Right renal cortex interstitium (tissue), 3 donors: Measurements from ENCODE around the gene RASIP1. TPM values are rescaled to one million over a fixed set of nuclear protein-coding genes. Genes with fewer than 3 reads are reported as not detected.
"Not testable (repeated sequence)": the region's sequence is repeated elsewhere in the genome, so short reads cannot be mapped to it uniquely, and the experiment has no call there.

Experiments used
- DNase-seq, 3 donors: peaks; one replicate each; pipeline ENCODE4 v3.0.0-alpha.2; 2013; ENCODE audit warnings: low read depth in 3 of 3, low spot score in 2 of 3
- polyA plus RNA-seq, 3 donors: library from polyadenylated mRNA; unstranded; fragments of 120-200 nt; gene quantifications; one replicate each; pipeline ENCODE4 v1.2.1, GENCODE V29; 2013; ENCODE audit not compliant: insufficient read length in 3 of 3

Gene RASIP1, protein sequence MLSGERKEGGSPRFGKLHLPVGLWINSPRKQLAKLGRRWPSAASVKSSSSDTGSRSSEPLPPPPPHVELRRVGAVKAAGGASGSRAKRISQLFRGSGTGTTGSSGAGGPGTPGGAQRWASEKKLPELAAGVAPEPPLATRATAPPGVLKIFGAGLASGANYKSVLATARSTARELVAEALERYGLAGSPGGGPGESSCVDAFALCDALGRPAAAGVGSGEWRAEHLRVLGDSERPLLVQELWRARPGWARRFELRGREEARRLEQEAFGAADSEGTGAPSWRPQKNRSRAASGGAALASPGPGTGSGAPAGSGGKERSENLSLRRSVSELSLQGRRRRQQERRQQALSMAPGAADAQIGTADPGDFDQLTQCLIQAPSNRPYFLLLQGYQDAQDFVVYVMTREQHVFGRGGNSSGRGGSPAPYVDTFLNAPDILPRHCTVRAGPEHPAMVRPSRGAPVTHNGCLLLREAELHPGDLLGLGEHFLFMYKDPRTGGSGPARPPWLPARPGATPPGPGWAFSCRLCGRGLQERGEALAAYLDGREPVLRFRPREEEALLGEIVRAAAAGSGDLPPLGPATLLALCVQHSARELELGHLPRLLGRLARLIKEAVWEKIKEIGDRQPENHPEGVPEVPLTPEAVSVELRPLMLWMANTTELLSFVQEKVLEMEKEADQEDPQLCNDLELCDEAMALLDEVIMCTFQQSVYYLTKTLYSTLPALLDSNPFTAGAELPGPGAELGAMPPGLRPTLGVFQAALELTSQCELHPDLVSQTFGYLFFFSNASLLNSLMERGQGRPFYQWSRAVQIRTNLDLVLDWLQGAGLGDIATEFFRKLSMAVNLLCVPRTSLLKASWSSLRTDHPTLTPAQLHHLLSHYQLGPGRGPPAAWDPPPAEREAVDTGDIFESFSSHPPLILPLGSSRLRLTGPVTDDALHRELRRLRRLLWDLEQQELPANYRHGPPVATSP
- polyA plus RNA-seq = 10 to 100 TPM; 11.5 to 12.2 (median 11.8) TPM

DNA sequence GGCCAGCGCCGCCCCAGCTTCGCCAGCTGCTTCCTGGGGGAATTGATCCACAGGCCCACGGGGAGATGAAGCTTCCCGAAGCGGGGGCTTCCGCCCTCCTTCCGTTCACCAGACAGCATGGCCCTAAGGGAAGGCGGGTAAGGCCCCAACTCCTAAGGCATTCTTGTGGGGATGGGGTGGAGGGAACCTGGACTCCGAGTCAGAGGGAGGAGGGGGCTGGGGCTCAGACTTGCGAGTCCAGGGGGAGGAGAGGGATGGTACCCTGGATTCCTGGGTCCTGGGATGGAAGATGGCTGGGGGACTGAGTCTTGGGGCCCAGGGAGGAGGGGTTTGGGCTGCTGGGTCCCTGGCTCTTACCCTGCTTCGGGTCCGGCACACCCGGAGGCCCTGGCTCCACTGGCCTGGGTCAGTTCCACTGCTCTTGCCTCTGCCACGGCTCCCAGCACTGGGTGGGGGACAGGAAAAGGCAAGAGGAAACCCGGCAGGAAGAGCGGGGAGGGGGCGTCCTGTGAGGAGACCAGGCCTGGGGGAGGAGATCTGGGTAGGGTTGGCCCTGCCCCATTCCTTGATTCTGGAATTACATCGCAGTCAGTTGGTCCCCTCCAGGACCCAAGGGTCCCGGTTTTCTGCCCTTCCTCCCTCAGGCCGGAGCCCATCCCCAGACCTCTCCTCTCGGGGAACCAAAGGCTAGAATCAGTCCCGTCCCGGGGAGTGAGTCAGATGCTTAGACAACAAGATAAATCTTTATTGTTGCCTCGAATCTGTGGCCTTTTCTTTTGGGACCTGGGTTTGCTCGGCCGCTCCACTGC, at the start of gene RASIP1:
RASIP1 (minus strand) TSS at position 447 of the 809 bp plus-strand sequence; CDS start at position 119, 328 bp downstream.
- no peak for DNase-seq

GRCh38 chr19:48787331-48787730, 46.9 kb upstream of the RASIP1 start:
- DNase-seq = not testable (repeated sequence)

DNA sequence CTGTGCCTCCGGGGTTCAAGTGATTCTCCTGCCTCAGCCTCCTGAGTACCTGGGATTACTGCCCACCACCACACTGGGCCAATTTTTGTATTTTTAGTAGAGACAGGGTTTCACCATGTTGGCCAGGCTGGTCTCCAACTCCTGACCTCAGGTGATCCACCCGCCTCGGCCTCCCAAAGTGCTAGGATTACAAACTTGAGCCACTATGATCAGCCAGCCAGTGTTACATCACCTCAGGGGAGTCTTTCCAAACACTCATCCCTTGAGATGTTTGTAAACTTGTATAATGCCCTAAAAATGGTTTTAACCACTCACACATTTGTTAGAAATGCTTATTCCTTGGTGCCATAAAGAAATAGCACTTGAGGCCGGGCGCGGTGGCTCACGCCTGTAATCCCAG, 46.0 kb upstream of the RASIP1 start:
- not testable (repeated sequence) for DNase-seq

DNA sequence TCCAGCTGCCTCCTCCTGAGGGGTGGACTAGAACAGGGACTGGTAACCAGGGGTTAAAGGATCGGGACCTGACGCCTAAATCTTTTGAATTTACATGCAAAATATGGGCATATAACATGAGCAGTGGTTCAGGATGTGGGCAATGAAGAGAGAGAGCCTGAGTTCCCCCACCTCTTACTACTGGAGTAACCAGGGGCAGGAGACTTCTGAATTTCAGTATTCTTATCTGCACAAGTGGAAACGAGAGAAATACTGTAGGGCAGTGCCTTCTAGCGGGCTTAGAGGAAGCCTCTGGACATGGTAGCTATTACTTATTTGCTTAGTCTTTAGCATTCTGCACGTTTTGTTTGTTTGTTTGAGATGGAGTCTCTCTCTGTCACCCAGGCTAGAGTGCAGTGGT, 44.1 kb upstream of the RASIP1 start:
- no peak for DNase-seq

DNA sequence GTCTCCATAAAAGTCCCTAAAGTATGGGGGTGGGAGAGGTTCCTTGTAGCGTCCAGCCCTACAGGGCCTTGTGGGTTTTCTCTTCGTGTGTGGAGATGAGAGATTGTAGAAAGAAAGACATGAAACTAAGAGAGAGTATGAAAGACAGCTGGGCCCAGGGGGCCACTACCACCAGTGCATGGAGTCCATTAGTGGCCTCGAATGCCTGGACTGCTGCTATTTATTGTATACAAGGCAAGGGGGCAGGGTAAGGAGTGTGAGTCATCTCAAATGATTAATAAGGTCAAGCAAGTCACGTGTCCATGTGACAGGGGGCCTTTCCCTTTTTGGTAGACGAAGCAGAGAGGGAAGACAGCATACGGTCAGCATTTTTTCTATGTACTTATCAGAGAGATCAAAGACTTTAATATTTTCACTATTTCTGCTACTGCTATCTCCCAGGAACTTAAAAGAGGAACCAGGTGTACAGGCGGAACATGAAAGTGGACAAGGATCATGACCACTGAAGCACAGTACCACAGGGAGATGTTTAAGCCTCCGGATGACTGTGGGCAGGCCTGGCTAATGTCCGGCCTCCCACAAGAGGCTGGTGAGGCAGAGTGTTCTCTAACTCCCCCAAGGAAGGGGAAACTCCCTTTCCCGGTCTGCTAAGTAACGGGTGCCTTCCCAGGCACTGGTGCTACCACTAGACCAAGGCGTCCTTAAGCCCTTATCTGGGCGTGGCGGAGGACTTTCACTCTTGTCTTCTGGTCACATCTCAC, 40.4 kb upstream of the RASIP1 start:
- DNase-seq = no peak

GRCh38 chr19:48779636-48780035, 39.2 kb upstream of the RASIP1 start:
- DNase-seq = no peak

GRCh38 chr19:48777720-48778119, 37.3 kb upstream of the RASIP1 start:
- no peak for DNase-seq

DNA sequence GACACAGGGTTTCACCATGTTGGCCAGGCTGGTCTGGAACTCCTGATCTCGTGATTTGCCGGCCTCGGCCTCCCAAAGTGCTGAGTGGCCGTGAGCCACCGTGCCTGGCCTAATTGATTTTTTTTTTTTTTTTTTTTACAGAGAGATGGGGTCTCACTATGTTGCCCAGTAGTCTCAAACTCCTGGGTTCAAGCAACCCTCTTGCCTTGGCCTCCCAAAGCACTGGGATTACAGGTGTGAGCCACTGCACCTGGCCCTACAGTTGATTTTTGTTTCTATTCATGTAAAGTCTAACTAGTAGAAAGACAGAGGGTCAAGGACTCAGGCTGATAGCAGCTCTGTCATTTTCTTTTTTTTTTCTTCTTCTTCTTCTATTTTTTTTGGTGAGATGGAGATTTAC, 36.7 kb upstream of the RASIP1 start:
- DNase-seq = no peak

GRCh38 chr19:48772503-48772953, 32.1 kb upstream of the RASIP1 start:
- no peak for DNase-seq

DNA sequence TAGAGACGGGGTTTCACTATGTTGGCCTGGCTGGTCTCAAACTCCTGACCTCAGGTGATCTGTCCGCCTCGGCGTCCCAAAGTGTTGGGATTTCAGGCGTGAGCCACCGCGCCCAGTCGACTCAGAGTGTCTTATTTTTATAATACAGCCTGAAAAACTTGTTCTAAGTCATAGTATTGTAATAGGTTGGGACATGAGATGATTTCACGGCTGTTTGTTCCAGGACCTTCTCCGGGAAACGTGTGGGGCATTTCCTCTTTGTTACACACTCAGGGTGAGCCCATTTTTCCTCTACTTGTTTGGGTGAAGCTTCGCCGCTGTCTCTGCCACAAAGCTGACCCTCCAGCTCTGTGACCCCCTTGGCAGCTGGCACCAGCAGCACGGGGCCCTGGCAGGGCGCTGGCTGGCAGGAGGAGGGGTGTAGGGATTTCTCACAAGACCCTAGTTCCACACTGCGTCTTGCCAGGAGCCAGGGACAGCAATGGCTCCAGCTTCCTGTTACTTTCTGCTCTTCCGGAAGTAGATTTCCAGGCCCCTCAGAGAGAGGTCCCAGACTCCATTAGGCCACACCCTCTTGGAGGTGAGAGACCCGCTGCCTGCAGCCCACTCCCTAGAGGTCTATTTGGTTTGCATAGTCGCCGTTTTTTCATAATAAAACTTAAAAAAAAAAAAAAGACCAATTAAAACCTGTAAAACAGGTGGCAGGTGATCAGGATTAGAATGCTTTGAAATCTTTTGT, 30.5 kb upstream of the RASIP1 start:
- DNase-seq = no peak

- DNase-seq = no peak
Observed at GRCh38 chr19:48770266-48770665, 29.9 kb upstream of the RASIP1 start.

- no peak for DNase-seq
Observed at GRCh38 chr19:48768994-48769713, 28.7 kb upstream of the RASIP1 start.

- DNase-seq = not testable (repeated sequence)
Observed at GRCh38 chr19:48768171-48768753, 27.9 kb upstream of the RASIP1 start.

- DNase-seq = not testable (repeated sequence)
Observed at GRCh38 chr19:48765816-48766215, 25.4 kb upstream of the RASIP1 start.

DNA sequence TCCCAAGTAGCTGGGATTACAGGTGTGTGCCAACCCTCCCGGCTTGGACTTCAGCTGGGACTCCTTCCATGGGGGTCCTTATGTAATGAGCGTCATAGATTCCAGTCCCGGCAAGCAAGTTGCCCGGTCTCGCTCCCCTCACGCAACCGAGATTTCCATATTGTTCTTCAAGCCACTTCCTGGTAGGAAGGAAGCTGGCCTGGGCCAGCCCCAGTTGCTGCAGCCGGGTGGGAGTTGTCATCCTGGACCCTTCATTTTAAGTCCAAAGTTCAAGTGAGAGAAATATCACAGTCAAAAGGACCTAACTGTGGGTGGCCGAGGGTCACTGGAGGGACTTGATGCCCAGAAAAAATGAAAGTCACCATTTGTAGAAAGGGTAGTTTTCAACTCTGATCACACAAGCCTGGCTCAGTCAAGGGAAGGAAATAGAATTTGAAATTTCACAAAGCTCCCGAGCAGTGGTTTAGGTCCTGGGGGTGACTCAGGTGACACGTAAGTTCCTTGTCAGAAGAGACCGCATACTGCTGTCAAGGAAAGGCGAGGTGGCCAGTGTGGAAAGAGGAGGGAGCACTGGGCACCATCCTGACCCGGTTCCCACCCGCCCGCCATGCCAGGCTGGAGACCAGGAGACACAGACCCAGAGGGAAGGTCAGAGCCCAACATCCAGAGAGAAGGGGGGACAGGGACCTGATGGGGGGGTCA, 20.2 kb upstream of the RASIP1 start:
- no peak for DNase-seq

DNA sequence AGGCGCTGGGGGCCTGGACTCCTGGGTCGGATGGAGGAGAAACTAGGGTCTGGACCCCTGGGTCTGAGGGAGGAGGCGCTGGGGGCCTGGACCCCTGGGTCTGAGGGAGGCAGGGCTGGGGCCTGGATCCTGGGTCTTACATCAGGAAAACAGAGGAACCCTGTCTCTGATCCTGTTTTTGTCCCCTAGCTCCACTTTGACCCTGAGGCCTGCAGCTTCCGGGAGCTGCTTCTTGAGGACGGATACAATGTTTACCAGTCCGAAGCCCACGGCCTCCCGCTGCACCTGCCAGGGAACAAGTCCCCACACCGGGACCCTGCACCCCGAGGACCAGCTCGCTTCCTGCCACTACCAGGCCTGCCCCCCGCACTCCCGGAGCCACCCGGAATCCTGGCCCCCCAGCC, 17.3 kb upstream of the RASIP1 start:
- no peak for DNase-seq

DNA sequence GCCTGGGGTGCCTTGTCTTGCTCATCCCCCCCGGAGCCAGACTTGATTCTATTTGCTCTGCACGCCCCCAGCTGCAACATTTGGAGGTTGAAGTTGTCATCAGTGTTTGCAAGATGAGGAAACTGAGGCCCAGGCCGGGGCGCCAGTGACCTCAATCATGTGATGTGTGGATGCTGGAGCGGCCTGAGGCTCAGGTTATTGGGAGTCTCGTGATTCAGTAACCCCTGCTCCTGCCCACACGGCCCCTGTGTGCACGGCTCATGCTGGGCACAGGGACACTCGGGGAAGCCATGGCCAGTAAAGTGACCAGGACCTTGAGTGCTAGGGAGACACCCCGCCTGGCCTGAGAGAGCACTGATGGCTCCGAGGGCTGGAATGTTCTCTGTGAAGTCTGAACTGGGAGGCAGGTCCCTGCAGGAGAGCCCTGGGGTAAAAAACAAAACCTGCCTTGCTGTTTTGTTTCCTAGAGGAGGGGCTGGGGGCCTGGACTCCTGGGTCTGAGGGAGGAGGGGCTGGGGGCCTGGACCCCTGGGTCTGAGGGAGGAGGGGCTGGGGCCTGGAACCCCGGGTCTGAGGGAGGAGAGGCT, 16.8 kb upstream of the RASIP1 start:
- no peak for DNase-seq
